Nephron progenitor cell (in vitro differentiated cells): ENCODE data around the gene SAMD1.

Source experiments
- DNase-seq: peaks from one replicate; pipeline ENCODE4 v3.0.0; 2021
- H3K27ac Mint-ChIP-seq: 2 replicates; pipeline ENCODE4 v1.8.0; 2021; ENCODE audit warnings: mild to moderate bottlenecking, moderate library complexity, mixed read lengths
- H3K27me3 Mint-ChIP-seq: 2 replicates; pipeline ENCODE4 v1.8.0; 2021; ENCODE audit warnings: mild to moderate bottlenecking, low read depth, mixed read lengths; ENCODE audit not compliant: poor library complexity
- H3K36me3 Mint-ChIP-seq: 2 replicates; pipeline ENCODE4 v1.8.0; 2021; ENCODE audit warnings: low read depth, mixed read lengths
- H3K4me1 Mint-ChIP-seq: 2 replicates; pipeline ENCODE4 v1.8.0; 2021; ENCODE audit warnings: mixed read lengths
- H3K4me3 Mint-ChIP-seq: 2 replicates; pipeline ENCODE4 v1.8.0; 2021; ENCODE audit warnings: mild to moderate bottlenecking, moderate library complexity, mixed read lengths
- H3K9me3 Mint-ChIP-seq: 2 replicates; pipeline ENCODE4 v1.8.0; 2021; ENCODE audit warnings: mild to moderate bottlenecking, moderate library complexity, mixed read lengths
- TF ChIP-seq, protein P1 (sequence below): fragments of 200-600 bp; sonication (generic); IDR thresholded peaks from 2 replicates; pipeline ENCODE4 v1.5.0; 2021; ENCODE audit warnings: antibody characterized with exemption

SAMD1 gene

DNA sequence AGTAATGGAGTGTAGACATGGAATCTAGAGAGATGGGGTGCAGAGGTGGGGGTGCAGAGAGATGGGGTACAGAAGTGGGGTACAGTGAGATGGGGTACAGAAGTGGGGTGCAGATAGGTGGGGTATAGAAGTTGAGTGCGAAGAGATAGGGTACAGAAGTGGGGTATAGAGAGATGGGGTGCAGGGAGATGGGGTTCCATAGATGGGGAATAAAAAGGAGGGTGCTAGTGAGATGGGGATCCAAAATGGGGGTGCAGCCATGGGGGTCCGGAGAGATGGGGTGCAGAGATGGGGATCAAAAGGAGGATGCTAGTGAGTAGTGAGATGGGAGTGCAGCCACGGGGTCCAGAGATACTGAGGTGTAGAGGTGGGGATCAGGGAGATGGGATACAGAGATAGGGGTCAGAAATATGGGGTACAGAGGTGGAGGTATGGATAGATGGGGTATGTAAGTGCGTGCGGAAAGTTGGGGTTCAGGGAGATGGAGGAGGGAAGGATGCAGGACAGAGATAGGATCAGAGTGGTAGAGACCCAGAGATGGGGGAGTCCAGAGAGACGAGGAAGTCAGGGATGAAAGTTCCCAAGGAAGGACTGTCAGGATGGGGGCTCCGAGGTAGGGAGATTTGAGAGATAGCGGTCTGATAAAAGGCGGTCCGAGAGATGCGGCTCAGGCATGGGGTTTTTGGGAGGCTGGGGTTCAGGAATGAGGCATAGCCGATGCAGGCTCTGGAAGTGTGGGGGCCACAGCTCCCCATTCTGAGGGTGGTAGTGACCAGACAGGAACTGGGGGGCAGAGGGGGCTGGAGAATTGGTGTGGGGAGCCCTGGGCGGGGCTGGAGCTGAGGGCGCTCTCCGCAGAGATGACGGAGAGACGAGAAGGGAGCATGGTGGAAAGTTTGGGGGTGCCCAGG lies 32.1 kb downstream of the SAMD1 start:
- Mint-ChIP-seq H3K4me3 (peak overlapping the region; percentile 78), H3K36me3 (no peaks in the 10 kb centered on the region)

DNA sequence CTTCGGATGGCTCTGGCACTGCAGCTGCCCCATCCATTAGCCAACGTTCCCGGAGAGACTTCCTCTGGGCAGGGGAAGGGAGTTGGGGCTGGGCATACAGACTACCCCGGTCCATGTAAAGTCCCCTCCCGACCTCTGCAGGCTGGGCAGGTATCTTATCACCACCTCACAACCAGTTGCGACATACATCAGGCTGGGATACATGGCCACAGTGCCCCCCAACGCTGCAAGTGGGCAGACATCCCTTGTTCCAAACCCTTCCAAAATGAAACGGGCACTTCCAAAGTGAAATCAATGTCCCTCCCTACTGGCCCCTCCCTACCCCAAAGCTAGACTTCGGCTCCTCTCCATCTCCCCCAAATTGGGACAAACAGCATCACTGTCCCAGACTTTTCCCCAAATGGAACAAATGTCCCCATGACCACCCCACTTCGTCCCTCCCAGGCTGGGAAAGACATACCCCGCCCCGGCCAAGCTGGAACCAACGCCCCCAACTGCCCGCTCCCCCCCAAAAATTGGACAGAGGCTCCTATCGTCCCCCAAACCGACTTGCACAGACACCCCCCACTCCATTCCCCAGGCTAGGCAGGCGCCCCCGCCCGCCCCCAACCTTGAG lies 33.7 kb downstream of the SAMD1 start:
- peaks cover 88% of the 10 kb centered on the region for H3K27me3 Mint-ChIP-seq
- peak overlapping the region; percentile 74 for H3K4me3 Mint-ChIP-seq
- H3K27ac Mint-ChIP-seq = no peak overlapping the region
- no peak for DNase-seq
- TF ChIP-seq, protein P1, sequence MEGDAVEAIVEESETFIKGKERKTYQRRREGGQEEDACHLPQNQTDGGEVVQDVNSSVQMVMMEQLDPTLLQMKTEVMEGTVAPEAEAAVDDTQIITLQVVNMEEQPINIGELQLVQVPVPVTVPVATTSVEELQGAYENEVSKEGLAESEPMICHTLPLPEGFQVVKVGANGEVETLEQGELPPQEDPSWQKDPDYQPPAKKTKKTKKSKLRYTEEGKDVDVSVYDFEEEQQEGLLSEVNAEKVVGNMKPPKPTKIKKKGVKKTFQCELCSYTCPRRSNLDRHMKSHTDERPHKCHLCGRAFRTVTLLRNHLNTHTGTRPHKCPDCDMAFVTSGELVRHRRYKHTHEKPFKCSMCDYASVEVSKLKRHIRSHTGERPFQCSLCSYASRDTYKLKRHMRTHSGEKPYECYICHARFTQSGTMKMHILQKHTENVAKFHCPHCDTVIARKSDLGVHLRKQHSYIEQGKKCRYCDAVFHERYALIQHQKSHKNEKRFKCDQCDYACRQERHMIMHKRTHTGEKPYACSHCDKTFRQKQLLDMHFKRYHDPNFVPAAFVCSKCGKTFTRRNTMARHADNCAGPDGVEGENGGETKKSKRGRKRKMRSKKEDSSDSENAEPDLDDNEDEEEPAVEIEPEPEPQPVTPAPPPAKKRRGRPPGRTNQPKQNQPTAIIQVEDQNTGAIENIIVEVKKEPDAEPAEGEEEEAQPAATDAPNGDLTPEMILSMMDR = no peak
- peaks cover 18% of the 10 kb centered on the region for H3K4me1 Mint-ChIP-seq
- H3K9me3 Mint-ChIP-seq = no peaks in the 10 kb centered on the region
- H3K36me3 Mint-ChIP-seq = peaks cover 5% of the 10 kb centered on the region

More for the DNA sequence above, 32.1 kb downstream of the SAMD1 start:
- peaks cover 18% of the 10 kb centered on the region for H3K4me1 Mint-ChIP-seq
- H3K9me3 Mint-ChIP-seq = no peaks in the 10 kb centered on the region
- TF ChIP-seq, protein P1 = no peak
- no peak for DNase-seq
- peaks cover 95% of the 10 kb centered on the region for H3K27me3 Mint-ChIP-seq
- H3K27ac Mint-ChIP-seq = no peak overlapping the region

DNA sequence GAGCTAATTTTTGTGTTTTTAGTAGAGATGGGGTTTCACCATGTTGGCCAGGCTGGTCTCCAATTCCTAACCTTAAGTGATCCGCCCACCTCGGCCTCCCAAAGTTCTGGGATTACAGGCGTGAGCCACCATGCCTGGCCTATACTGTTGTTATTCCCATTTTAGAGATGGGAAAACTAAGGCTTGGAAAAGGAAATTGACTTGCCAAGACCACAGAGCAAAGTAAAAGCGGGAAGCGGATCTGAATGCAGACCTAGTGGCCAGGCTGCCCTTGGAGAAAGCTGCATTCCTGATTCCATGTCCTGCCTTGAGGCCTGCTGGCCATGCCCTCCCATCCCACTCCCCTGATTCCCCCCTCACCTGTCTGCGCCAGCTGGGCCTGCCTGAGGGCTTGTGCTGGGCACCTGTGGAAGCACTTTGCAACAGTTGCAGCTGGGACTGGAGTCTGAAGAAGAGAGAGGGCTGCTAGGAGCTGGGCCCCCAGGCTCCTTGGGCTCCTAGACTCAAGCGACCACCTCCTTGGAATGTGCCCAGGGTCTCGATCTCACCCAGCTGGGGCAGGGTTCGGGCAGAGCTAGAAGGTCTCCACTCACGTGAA lies 34.4 kb downstream of the SAMD1 start:
- TF ChIP-seq, protein P1 = no peak
- no peak for DNase-seq
- H3K4me1 Mint-ChIP-seq = peaks cover 15% of the 10 kb centered on the region
- no peak overlapping the region for H3K4me3 Mint-ChIP-seq
- H3K27me3 Mint-ChIP-seq = peaks cover 81% of the 10 kb centered on the region
- peaks cover 5% of the 10 kb centered on the region for H3K36me3 Mint-ChIP-seq
- no peaks in the 10 kb centered on the region for H3K9me3 Mint-ChIP-seq
- H3K27ac Mint-ChIP-seq = no peak overlapping the region

DNA sequence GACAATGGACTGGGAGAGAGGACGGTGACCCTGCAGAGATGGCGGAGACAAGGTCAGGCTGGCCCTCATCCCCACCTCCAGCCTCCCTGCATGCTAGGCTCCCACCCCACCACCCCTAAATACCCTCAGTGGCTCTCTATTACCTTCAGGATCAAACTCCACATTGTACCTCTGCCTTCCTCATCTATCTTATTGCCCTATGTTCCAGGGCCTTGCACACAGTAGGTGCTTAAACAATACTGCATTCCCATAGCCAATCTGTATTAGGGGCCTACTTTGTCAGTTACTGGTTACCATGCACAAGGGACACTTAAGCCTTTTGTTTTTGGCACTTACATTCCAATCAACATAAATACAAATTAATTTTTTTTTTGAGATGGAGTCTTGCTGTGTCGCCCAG lies 35.2 kb downstream of the SAMD1 start:
- H3K9me3 Mint-ChIP-seq = no peaks in the 10 kb centered on the region

DNA sequence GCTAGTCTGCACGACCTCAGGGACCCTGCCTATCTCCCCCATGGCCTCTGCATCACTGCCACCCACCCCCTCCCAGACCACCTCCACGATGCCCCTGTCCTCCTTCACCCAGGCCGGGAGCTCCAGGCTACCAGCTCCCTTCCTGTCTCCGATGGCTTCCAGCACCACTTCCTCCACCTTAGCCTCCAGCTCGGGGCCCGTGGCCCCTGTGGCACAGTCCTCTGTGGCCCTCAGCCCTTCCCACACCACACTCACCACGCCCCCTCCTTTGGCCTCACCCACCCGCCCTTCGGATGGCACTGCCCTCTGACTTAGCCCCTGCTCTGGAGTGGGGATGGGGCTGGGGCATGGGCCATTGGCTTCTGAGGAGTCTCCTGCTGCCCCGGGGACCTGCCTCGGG lies 35.8 kb downstream of the SAMD1 start:
- DNase-seq = no peak
- Mint-ChIP-seq H3K27ac (no peak overlapping the region), H3K9me3 (no peaks in the 10 kb centered on the region), H3K36me3 (peaks cover 5% of the 10 kb centered on the region), H3K4me1 (peaks cover 9% of the 10 kb centered on the region), H3K27me3 (peaks cover 69% of the 10 kb centered on the region), H3K4me3 (no peak overlapping the region)
- TF ChIP-seq, protein P1 = no peak

More for the DNA sequence above, 35.2 kb downstream of the SAMD1 start:
- H3K4me1 Mint-ChIP-seq = peaks cover 12% of the 10 kb centered on the region
- peaks cover 5% of the 10 kb centered on the region for H3K36me3 Mint-ChIP-seq
- TF ChIP-seq, protein P1 = no peak
- H3K27ac Mint-ChIP-seq = no peak overlapping the region
- peaks cover 74% of the 10 kb centered on the region for H3K27me3 Mint-ChIP-seq
- no peak for DNase-seq
- no peak overlapping the region for H3K4me3 Mint-ChIP-seq
